Amygdala (tissue), 56 donors: ENCODE results near the gene LIPN.

ENCODE experiments used
- DNase-seq, 56 donors: peaks; one replicate each; lab custom pipeline; 2025; lab: John Stamatoyannopoulos, UW

The LIPN gene

DNA sequence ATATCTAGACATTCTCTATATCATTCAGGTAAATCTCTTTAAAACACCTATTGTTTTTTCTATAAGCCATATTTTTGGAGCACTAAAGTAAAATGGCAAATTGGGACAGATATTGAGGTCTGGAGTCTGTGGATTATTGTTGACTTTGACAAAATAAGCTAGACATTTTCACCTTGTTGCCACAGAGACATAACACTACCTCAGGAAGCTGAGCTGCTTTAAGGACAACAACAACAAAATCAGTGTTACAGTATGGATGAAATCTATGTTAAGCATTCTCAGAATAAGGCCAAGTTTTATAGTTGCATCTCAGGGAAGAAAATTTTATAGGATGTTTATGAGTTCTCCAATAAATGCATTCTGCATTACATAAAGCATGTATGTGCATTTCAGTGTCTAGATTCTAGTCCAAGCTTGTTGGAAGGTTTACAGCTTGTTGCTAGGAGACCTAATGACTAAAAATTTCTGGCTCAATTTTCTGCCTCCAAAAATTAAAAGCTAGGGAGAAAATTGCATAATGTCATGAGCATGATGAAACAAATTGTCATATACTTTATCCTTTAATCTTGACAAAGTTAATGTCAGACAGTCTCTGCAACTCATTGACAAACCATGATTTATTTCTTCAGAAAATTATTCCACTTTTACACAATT is 61.1 kb downstream of the LIPN start:
- no peak for DNase-seq

DNA sequence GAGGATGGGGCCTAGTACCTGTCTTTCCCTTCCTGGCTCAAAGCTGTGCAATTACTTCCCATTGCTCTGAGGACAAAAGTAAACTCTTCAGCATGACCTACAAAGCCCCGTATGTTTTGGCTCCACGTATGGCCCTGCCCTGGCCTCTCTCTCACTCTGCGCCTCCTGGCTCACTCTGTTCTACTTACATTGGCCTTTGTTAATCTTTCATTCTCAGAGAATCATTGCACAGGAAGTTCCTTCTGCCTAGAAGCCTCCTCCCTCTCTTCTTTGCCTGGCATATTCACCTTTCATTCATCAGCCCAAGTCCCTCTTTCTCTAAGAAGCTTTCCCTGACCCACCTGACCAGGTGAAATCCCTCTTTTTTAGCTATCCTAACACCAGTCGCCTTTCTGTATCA is 66.6 kb downstream of the LIPN start:
- no peak for DNase-seq

DNA sequence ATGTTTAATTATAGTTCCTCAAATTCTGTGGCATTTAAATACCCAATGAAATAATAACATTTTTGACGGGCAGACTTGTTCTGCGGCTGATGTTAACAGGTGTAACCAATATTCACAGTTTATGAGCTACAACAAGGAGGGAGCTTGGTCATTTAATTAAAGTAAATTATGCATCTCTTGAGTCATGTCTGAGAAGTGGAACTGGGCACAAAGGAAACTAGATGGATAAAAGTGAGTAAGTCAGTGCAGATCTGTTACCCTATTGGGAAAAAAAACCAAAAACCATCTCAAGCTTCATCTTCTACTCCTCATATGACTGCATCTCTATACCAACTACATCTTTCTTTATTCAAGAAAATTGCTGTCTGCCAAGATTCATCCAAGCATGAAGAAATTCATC is 67.9 kb downstream of the LIPN start:
- no peak for DNase-seq

DNA sequence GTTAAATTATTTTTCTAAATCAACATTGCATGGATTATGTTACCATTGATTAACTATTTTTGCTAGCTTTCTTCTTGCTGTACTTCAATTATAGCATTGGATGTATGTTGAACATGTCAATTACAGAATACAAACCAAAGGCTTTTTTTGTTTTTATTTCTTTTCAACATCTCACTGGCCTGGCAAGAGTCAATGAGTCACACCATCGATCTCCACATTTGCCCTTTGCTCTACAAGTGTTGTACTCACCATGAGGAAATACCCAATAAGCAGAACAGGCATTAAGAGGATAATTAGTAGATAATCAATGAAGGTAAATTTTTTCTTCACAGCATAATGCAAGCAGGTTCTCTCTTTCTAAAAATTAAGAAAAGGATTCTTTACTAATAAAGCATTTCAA is 68.5 kb downstream of the LIPN start:
- no peak for DNase-seq
